Activated CD8-positive, alpha-beta memory T cell treated with anti-CD3 and anti-CD28 coated beads, Interleukin-2, amount 50 U/mL, for 1 hour (primary cell): ENCODE results near the gene LIPA.

Experiments
- DNase-seq: peaks from one replicate; pipeline ENCODE4 v3.0.0-alpha.2; 2020; ENCODE audit errors: extremely low read depth

The LIPA gene

DNA sequence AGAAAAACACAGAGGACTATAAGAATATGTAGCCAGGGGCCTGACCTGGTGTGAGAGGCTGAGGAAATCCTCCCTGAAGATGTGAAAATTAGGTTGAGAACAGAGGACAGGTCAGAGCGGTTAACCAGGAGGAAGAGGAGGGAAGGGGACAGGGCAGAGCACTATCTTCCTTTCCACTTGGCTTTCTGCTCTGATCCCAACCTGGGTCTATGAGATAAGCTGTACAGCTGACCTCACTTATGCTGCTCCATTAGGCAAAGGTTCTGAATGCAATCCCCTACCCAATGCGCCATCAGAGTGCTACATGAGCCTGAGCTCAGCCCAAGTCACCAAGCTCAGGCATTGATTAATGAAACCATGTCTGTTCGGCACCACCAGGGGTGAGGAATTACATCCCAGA lies 10.5 kb downstream of the LIPA start:
- DNase-seq: no peak

DNA sequence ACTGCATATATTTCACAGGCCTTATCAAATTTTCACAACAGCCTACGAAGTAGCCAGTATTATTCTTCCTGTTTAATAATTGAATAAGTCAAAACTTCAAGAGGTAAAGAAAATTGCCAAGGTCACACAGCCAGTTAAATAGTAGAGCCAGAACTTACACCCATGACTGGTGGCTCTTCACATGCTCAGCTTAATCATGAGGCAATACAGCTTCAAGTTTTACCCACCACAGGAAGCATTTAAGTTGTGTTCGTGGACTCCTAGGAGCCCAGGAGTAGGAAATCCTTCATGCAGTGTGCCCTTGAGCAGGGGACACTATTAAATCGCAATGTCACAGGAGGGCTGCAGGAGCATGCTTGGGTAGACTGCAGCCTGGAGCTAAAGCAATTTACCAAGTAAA lies 11.1 kb downstream of the LIPA start:
- DNase-seq: no peak

- DNase-seq: no peak
Observed at GRCh38 chr10:89238956-89239644, 12.5 kb downstream of the LIPA start.

GRCh38 chr10:89237849-89238248 lies 13.7 kb downstream of the LIPA start:
- DNase-seq: no peak

DNA sequence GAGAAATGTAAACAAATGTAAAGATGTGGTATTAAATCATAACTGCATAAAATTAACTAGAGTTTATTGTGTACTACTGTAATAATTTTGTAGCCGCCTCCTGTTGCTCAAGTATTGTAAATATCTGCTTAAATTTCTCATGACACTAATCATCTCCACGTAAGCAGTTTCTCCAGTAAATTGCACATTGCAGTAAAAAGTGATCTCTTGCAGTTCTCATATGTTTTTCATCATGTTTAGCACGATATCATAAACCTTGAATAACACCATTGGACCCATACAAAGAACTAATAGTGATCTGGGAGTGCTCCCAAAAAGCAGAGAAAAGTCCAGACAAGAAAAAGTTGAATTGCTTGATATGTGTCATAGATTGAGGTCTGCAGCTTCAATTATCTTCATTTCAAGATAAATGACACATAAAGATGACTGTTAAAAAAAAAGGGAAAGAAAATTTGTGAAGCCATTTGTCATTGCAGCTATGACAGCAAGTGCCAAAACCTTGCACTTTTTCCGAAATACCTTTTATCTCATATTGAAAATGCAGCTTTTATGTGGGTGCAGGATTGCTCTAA lies 15.3 kb downstream of the LIPA start:
- DNase-seq: no peak

GRCh38 chr10:89235073-89235798 lies 16.3 kb downstream of the LIPA start:
- no peak for DNase-seq

DNA sequence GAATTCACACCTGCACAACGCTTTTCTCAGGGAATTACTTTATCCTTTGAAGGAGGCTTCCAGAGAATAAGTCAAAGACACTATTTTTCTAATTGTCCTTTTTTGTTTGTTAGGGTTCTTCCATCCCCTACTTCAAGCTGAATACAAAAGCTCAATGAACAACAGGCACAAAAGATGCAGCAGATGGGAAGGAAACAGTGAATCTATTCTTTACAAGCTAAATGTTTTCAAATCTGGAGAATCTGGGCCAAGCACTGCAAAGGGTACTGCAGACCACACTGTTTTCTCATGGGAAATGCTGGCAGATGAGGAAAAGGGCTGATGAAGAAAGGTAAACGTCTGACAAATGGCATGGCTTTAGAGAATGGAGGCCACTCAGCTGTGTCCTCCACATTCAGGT lies 18.5 kb downstream of the LIPA start:
- DNase-seq: no peak

GRCh38 chr10:89228962-89229361 lies 22.6 kb downstream of the LIPA start:
- no peak for DNase-seq

GRCh38 chr10:89228146-89228545 lies 23.4 kb downstream of the LIPA start:
- DNase-seq: no peak

- DNase-seq: no peak
Observed at GRCh38 chr10:89226891-89227290, 24.7 kb downstream of the LIPA start.

GRCh38 chr10:89224739-89225443 lies 26.7 kb downstream of the LIPA start:
- DNase-seq: no peak

GRCh38 chr10:89221919-89222318 lies 29.7 kb downstream of the LIPA start:
- no peak for DNase-seq

GRCh38 chr10:89219513-89220218 lies 31.9 kb downstream of the LIPA start:
- DNase-seq: no peak

DNA sequence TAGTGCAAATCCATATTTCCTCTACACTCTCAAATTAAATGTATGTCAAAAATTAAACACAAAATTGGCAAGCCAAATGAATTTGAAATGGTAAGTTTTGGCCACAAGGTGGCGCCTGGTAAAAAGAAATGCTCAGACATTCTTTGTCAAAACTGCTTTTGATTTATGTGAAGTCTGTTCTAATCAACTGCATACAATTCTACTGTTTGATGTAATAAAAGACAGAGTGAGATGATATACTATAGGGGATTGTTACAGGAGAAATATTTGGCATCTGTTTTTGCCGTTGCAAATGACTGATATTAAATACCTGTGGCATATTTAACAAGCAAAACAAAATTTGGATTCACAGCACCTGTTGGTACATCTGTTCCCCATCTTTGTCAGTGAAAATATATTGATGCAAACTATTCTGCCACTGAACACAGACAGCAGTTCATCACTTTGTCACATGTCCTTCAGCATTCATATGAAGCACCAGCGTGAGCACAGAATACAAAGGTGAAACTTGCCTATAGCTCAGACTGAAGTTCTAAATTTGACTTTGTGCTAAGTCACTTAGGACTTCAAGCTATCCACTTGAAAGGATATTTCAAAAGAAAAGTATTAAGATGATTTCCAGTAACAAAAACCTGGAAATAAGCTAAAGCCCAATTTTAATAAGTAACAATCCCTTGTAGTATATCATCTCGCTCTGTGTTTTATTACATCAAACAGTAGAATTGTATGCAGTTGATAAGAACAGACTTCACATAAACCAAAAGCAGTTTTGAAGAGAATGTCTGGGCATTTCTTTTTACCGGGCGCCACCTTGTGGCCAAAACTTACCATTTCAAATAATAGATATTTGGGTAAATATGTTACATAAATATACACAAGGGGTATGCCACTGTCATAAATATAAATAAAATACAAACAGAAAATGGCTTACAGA lies 34.3 kb downstream of the LIPA start:
- DNase-seq: no peak

- no peak for DNase-seq
Observed at GRCh38 chr10:89216056-89216455, 35.5 kb downstream of the LIPA start.

DNA sequence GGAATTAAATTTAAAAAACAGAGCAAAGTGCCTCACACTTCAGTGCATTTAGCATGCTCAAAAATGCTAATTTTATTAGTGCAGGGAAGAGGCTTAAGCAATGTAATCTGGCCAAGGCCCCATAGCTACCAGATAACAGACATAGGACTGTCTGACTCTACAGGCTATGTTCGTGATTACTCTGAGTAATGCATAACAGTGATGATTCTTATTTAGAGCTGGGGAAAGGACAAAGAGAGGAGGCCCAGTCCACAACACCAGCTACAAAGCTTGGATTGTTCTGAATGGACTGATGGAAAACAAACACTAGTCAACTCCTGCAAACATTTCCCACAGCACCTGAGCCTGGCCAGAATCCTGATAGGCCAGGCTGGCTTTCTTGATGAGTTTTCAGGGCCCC lies 36.1 kb downstream of the LIPA start:
- no peak for DNase-seq

DNA sequence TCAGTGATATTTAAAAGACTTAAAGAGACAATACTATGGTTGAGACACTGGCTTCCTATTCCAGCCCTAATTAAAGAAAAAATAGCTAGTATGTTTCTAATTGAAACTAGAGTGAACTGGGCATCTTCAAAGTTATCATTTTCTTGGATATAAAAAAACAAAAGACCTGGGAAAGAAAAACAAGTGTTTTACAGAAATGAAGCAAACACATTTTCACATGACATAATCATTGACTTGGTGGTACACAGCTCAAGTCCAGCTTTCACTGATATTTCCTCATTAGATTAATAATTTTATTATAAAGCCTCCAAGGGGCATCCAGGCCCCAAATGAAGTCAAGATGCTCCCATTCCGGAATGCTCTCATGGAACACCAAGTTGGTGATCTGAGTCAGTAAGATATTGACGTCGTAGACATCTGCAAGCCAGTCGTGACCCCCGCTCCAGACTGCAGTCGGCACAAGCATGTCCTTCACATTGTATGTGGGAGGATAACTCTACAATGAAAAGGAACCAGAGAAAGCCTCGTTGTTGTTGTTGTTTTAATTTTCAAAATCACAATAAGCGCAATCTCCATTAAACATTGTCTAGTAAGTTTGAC lies 36.9 kb downstream of the LIPA start:
- no peak for DNase-seq

GRCh38 chr10:89213191-89213808 lies 38.3 kb downstream of the LIPA start:
- DNase-seq: no peak

GRCh38 chr10:89210794-89211425 lies 40.7 kb downstream of the LIPA start:
- DNase-seq: no peak

DNA sequence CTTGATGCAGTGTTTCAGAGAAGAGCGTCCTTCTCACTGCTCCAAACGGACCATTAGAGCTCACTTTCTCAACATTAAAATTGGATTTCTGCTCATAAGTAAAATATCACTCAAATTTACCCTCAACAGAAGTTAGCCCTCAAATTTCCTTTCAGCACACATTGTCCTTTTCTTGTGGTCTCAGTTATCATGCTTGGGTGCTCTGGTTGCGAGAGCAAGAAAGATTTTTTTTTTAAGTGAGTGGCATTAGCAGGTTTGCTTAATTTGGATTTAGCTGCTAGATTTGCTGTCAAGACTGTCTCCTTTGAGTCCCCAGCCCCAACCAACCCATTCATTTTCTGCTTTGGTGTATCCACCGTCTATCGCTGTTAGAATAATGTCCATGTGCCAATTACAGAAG lies 41.9 kb downstream of the LIPA start:
- no peak for DNase-seq
